ENCODE results near the gene ZNF423.

ZNF423 gene

GRCh38 chr16:49899991-49900695 lies 44.2 kb upstream of the ZNF423 start:
- no peaks in the 10 kb centered on the region; the same call in none of the 2 replicates for H3K27me3 ChIP-seq (replicated peaks; ENCODE audit: control insufficient read depth, insufficient read depth, low read length)

GRCh38 chr16:49896447-49896964 lies 40.6 kb upstream of the ZNF423 start:
- Histone ChIP-seq H3K36me3 (ENCODE audit: control insufficient read depth, insufficient read depth, low read length) (no peaks in the 10 kb centered on the region), H3K27me3 (replicated peaks; ENCODE audit: control insufficient read depth, insufficient read depth, low read length) (no peaks in the 10 kb centered on the region; the same call in none of the 2 replicates), H3K4me3 (replicated peaks; ENCODE audit: low read depth, low read length) (no peak overlapping the region)
- TF ChIP-seq CTCF (IDR thresholded peaks at IDR 0.05; ENCODE audit: insufficient read depth, low read length, poor library complexity, severe bottlenecking), result no peak
- DNase-seq (ENCODE audit: extremely low read depth, insufficient read length), result no peak

More at GRCh38 chr16:49899991-49900695, 44.2 kb upstream of the ZNF423 start:
- no peak overlapping the region for H3K4me3 ChIP-seq (replicated peaks; ENCODE audit: low read depth, low read length)
- no peak for DNase-seq (ENCODE audit: extremely low read depth, insufficient read length)
- TF ChIP-seq CTCF (IDR thresholded peaks at IDR 0.05; ENCODE audit: insufficient read depth, low read length, poor library complexity, severe bottlenecking), result no peak
- H3K36me3 ChIP-seq (ENCODE audit: control insufficient read depth, insufficient read depth, low read length), result no peaks in the 10 kb centered on the region

- H3K27me3 ChIP-seq (replicated peaks; ENCODE audit: control insufficient read depth, insufficient read depth, low read length), result no peaks in the 10 kb centered on the region; the same call in none of the 2 replicates
- peak; percentile 49 for TF ChIP-seq CTCF (IDR thresholded peaks at IDR 0.05; ENCODE audit: insufficient read depth, low read length, poor library complexity, severe bottlenecking)
Measured at GRCh38 chr16:49890876-49891275, 35.0 kb upstream of the ZNF423 start.

GRCh38 chr16:49889725-49890397 lies 33.9 kb upstream of the ZNF423 start:
- Histone ChIP-seq H3K36me3 (ENCODE audit: control insufficient read depth, insufficient read depth, low read length) (no peaks in the 10 kb centered on the region), H3K4me3 (replicated peaks; ENCODE audit: low read depth, low read length) (no peak overlapping the region), H3K27me3 (replicated peaks; ENCODE audit: control insufficient read depth, insufficient read depth, low read length) (no peaks in the 10 kb centered on the region; the same call in none of the 2 replicates)
- no peak for DNase-seq (ENCODE audit: extremely low read depth, insufficient read length)
- TF ChIP-seq CTCF (IDR thresholded peaks at IDR 0.05; ENCODE audit: insufficient read depth, low read length, poor library complexity, severe bottlenecking), result no peak

More at GRCh38 chr16:49890876-49891275, 35.0 kb upstream of the ZNF423 start:
- Histone ChIP-seq H3K36me3 (ENCODE audit: control insufficient read depth, insufficient read depth, low read length) (no peaks in the 10 kb centered on the region), H3K4me3 (replicated peaks; ENCODE audit: low read depth, low read length) (no peak overlapping the region)
- DNase-seq (ENCODE audit: extremely low read depth, insufficient read length), result peak; percentile 9

- H3K36me3 ChIP-seq (ENCODE audit: control insufficient read depth, insufficient read depth, low read length), result no peaks in the 10 kb centered on the region
- no peak overlapping the region for H3K4me3 ChIP-seq (replicated peaks; ENCODE audit: low read depth, low read length)
- no peak for TF ChIP-seq CTCF (IDR thresholded peaks at IDR 0.05; ENCODE audit: insufficient read depth, low read length, poor library complexity, severe bottlenecking)
- no peak for DNase-seq (ENCODE audit: extremely low read depth, insufficient read length)
- no peaks in the 10 kb centered on the region; the same call in 1 of the 2 replicates for H3K27me3 ChIP-seq (replicated peaks; ENCODE audit: control insufficient read depth, insufficient read depth, low read length)
Measured at GRCh38 chr16:49886554-49887094, 30.7 kb upstream of the ZNF423 start.
